Activated CD4-positive, alpha-beta T cell treated with anti-CD3 and anti-CD28 coated beads, Interleukin-10, Interleukin-2, amounts not matched to agents 100 ng/mL and 50 ng/mL, durations not matched to agents 16 hours and 8 hours (primary cell): ENCODE results near the gene NIPSNAP3A.

ENCODE experiments used
- DNase-seq: peaks from one replicate; pipeline ENCODE4 v3.0.0-alpha.2; 2020

The NIPSNAP3A gene

GRCh38 chr9:104774831-104775573 lies 27.5 kb downstream of the NIPSNAP3A start:
- DNase-seq, result peak; percentile 34

- peak; percentile 21 for DNase-seq
Measured at GRCh38 chr9:104775574-104775936, 28.1 kb downstream of the NIPSNAP3A start.

GRCh38 chr9:104775976-104776375 lies 28.5 kb downstream of the NIPSNAP3A start:
- DNase-seq, result no peak

- no peak for DNase-seq
Measured at GRCh38 chr9:104776797-104777196, 29.3 kb downstream of the NIPSNAP3A start.

- DNase-seq, result no peak
Measured at GRCh38 chr9:104778802-104779201, 31.3 kb downstream of the NIPSNAP3A start.

- DNase-seq, result no peak
Measured at GRCh38 chr9:104779334-104779733, 31.9 kb downstream of the NIPSNAP3A start.

GRCh38 chr9:104779946-104780535 lies 32.6 kb downstream of the NIPSNAP3A start:
- DNase-seq, result no peak

GRCh38 chr9:104780796-104781395 lies 33.4 kb downstream of the NIPSNAP3A start:
- DNase-seq, result peak; percentile 15

GRCh38 chr9:104783588-104783987 lies 36.1 kb downstream of the NIPSNAP3A start:
- DNase-seq, result no peak

- DNase-seq, result no peak
Measured at GRCh38 chr9:104784098-104784497, 36.6 kb downstream of the NIPSNAP3A start.

GRCh38 chr9:104786293-104786692 lies 38.8 kb downstream of the NIPSNAP3A start:
- DNase-seq, result no peak

GRCh38 chr9:104787306-104788015 lies 40.0 kb downstream of the NIPSNAP3A start:
- DNase-seq, result no peak

- DNase-seq, result no peak
Measured at GRCh38 chr9:104788251-104788650, 40.8 kb downstream of the NIPSNAP3A start.

GRCh38 chr9:104794070-104794469 lies 46.6 kb downstream of the NIPSNAP3A start:
- DNase-seq, result peak; percentile 7

GRCh38 chr9:104795082-104795481 lies 47.6 kb downstream of the NIPSNAP3A start:
- no peak for DNase-seq

- DNase-seq, result no peak
Measured at GRCh38 chr9:104795857-104796256, 48.4 kb downstream of the NIPSNAP3A start.

GRCh38 chr9:104798209-104798995 lies 50.9 kb downstream of the NIPSNAP3A start:
- no peak for DNase-seq

- no peak for DNase-seq
Measured at GRCh38 chr9:104800068-104800785, 52.7 kb downstream of the NIPSNAP3A start.

- no peak for DNase-seq
Measured at GRCh38 chr9:104802110-104802509, 54.6 kb downstream of the NIPSNAP3A start.

GRCh38 chr9:104802906-104803305 lies 55.4 kb downstream of the NIPSNAP3A start:
- DNase-seq, result no peak

- no peak for DNase-seq
Measured at GRCh38 chr9:104805441-104805840, 58.0 kb downstream of the NIPSNAP3A start.

GRCh38 chr9:104808035-104808614 lies 60.6 kb downstream of the NIPSNAP3A start:
- no peak for DNase-seq
